Measurements from ENCODE around the gene MYO10.

- no peak for TF ChIP-seq FOXM1 (IDR thresholded peaks at IDR 0.05; ENCODE audit: borderline replicate concordance)
- no peak for TF ChIP-seq ELF4 (IDR thresholded peaks at IDR 0.05)
- no peak for TF ChIP-seq FOXK2 (IDR thresholded peaks at IDR 0.05)
- TF ChIP-seq LEF1 (IDR thresholded peaks at IDR 0.05; ENCODE audit: borderline replicate concordance): no peak
- no peak for TF ChIP-seq SUZ12 (IDR thresholded peaks at IDR 0.05)
- no peak for TF ChIP-seq BHLHE40 (IDR thresholded peaks at IDR 0.05; ENCODE audit: borderline replicate concordance)
- no peak for TF ChIP-seq ARNT (IDR thresholded peaks at IDR 0.05)
- TF ChIP-seq SP1 (IDR thresholded peaks at IDR 0.05): no peak
- TF ChIP-seq ZNF384 (IDR thresholded peaks at IDR 0.05): no peak
- TF ChIP-seq FOXA1 (IDR thresholded peaks at IDR 0.05): no peak
- no peak for TF ChIP-seq L3MBTL2 (conservative IDR thresholded peaks at IDR 0.05)
- no peak for TF ChIP-seq TARDBP (IDR thresholded peaks at IDR 0.05)
Measured at GRCh38 chr5:16781828-16782626, 154.1 kb downstream of the MYO10 start.
